NCI-H187 (cell line): ENCODE data around the gene KREMEN1.

Experiments
- DNase-seq, 2 experiments: peaks; one replicate each; lab custom pipeline; 2025; lab: John Stamatoyannopoulos, UW

The KREMEN1 gene

GRCh38 chr22:29152045-29152953 is 79.5 kb downstream of the KREMEN1 start:
- DNase-seq = no peak

- no peak for DNase-seq
Measured at GRCh38 chr22:29152954-29153719, 80.3 kb downstream of the KREMEN1 start.

- peak in 1 of 2 experiments; percentile 7 for DNase-seq
Measured at GRCh38 chr22:29154364-29155048, 81.7 kb downstream of the KREMEN1 start.

GRCh38 chr22:29155966-29156365 is 83.1 kb downstream of the KREMEN1 start:
- DNase-seq = no peak

GRCh38 chr22:29156507-29156906 is 83.7 kb downstream of the KREMEN1 start:
- DNase-seq = no peak

- DNase-seq = no peak
Measured at GRCh38 chr22:29157759-29158535, 85.1 kb downstream of the KREMEN1 start.

- no peak for DNase-seq
Measured at GRCh38 chr22:29158546-29158945, 85.7 kb downstream of the KREMEN1 start.

GRCh38 chr22:29163808-29164207 is 91.0 kb downstream of the KREMEN1 start:
- no peak for DNase-seq

- DNase-seq = no peak
Measured at GRCh38 chr22:29165321-29166060, 92.7 kb downstream of the KREMEN1 start.

GRCh38 chr22:29166180-29166579 is 93.3 kb downstream of the KREMEN1 start:
- no peak for DNase-seq

- no peak for DNase-seq
Measured at GRCh38 chr22:29167032-29167911, 94.4 kb downstream of the KREMEN1 start.

GRCh38 chr22:29171721-29172120 is 98.9 kb downstream of the KREMEN1 start:
- no peak for DNase-seq

GRCh38 chr22:29172216-29172615 is 99.4 kb downstream of the KREMEN1 start:
- no peak for DNase-seq

GRCh38 chr22:29175312-29175835 is 102.5 kb downstream of the KREMEN1 start:
- DNase-seq = no peak

GRCh38 chr22:29183971-29184848 is 111.4 kb downstream of the KREMEN1 start:
- no peak for DNase-seq

- DNase-seq = no peak
Measured at GRCh38 chr22:29184849-29185490, 112.1 kb downstream of the KREMEN1 start.

- no peak for DNase-seq
Measured at GRCh38 chr22:29186302-29186701, 113.5 kb downstream of the KREMEN1 start.

- no peak for DNase-seq
Measured at GRCh38 chr22:29187831-29188230, 115.0 kb downstream of the KREMEN1 start.
